Panc1 (cell line): ENCODE data around the gene EPX. TPM values are rescaled to one million over a fixed set of nuclear protein-coding genes. Genes with fewer than 3 reads are reported as not detected.
A peak's percentile ranks its signal among the peaks of the same experiment; 100 is the strongest.

Experiments used
- ATAC-seq: fragments of 200-7000 bp; cut with Tn5 transposase; 2 replicates; pipeline ENCODE4 v1.9.1; 2020; ENCODE audit warnings: mild to moderate bottlenecking, moderate library complexity
- BruUV-seq: library from RNA; stranded (reverse); fragments of 400-500 nt; replicated peaks from 2 replicates; lab custom pipeline; 2021; lab: Mats Ljungman, UMichigan
- CTCF ChIA-PET: fragments of 300-600 bp; sonication (Branson Sonifier 250); formaldehyde crosslinking; loops from one replicate; lab custom pipeline; 2022; ENCODE audit warnings: antibody characterized with exemption; lab: Charles Lee
- POLR2A ChIA-PET: fragments of 300-600 bp; sonication (Branson Sonifier 250); formaldehyde crosslinking; loops from one replicate; lab custom pipeline; 2022; ENCODE audit warnings: antibody characterized with exemption; lab: Charles Lee
- DNase-seq: peaks from one replicate; pipeline ENCODE4 v3.0.0-alpha.2; 2010; ENCODE audit warnings: low read depth, low spot score
- H3K27ac ChIP-seq: 2 replicates; pipeline ENCODE4 v1.5.1; 2011; ENCODE audit warnings: mild to moderate bottlenecking, low read length, inconsistent platforms
- H3K27me3 ChIP-seq: fragments of 200-500 bp; sonication (Bioruptor generic); 2 replicates; pipeline ENCODE4 v1.6.0; 2014; ENCODE audit warnings: low read length, inconsistent platforms; ENCODE audit not compliant: control insufficient read depth, insufficient read depth
- H3K36me3 ChIP-seq: fragments of 200-500 bp; sonication (Bioruptor generic); 2 replicates; pipeline ENCODE4 v1.5.1; 2014; ENCODE audit warnings: inconsistent platforms, mild to moderate bottlenecking, low read length, moderate library complexity; ENCODE audit not compliant: control insufficient read depth, insufficient read depth
- H3K4me1 ChIP-seq: 2 replicates; pipeline ENCODE4 v1.5.1; 2011; ENCODE audit warnings: inconsistent platforms, mild to moderate bottlenecking, low read length, moderate library complexity; ENCODE audit not compliant: control insufficient read depth, insufficient read depth
- H3K4me3 ChIP-seq, 2 experiments: 2 replicates each; pipeline ENCODE4 v1.5.1; 2011 to 2012; ENCODE audit warnings: low read depth in 2 of 2, low read length in 2 of 2, mild to moderate bottlenecking in 2 of 2, inconsistent platforms in 1 of 2, moderate library complexity in 1 of 2
- H3K9me3 ChIP-seq: fragments of 200-500 bp; sonication (Bioruptor generic); 2 replicates; pipeline ENCODE4 v1.5.1; 2014; ENCODE audit warnings: low read depth, mild to moderate bottlenecking, inconsistent platforms, low read length, moderate library complexity; ENCODE audit not compliant: control insufficient read depth, insufficient read depth
- POLR2AphosphoS5 ChIP-seq: IDR thresholded peaks from 2 replicates; pipeline ENCODE4 v1.6.1; 2012; ENCODE audit warnings: mild to moderate bottlenecking, low read depth, low read length, moderate library complexity
- SIN3A ChIP-seq: IDR thresholded peaks from 2 replicates; pipeline ENCODE4 v1.6.1; 2012; ENCODE audit warnings: low read depth, mild to moderate bottlenecking, low read length, moderate library complexity, borderline replicate concordance; ENCODE audit not compliant: insufficient read depth
- TCF7L2 ChIP-seq: IDR thresholded peaks from 2 replicates; pipeline ENCODE4 v1.6.1; 2011; ENCODE audit warnings: mild to moderate bottlenecking, low read depth, low read length, inconsistent platforms
- in situ Hi-C: cut with HindIII; loops from 2 replicates; pipeline ENCODE4 v1.10.0; 2016; ENCODE audit warnings: low sequenced_read_pairs, low pct_unique_long_range_greater_than_20kb
- intact Hi-C: fragments of 100-400 bp; cut with micrococcal nuclease; formaldehyde crosslinking; loops from one replicate; pipeline ENCODE4 v1.10.0; 2022; ENCODE audit not compliant: unreplicated experiment
- total RNA-seq: library from RNA; stranded (reverse); gene quantifications from one replicate; pipeline ENCODE4 v1.2.1, GENCODE V29; 2021; ENCODE audit not compliant: unreplicated experiment
- TF ChIP-seq, protein P1 (sequence below), 2 experiments: IDR thresholded peaks; 2 replicates each; pipeline ENCODE4 v1.6.1; 2011 to 2012; ENCODE audit warnings: low read depth in 2 of 2, control low read depth in 1 of 2, low read length in 1 of 2, mild to moderate bottlenecking in 1 of 2, moderate library complexity in 1 of 2; ENCODE audit not compliant: insufficient read depth in 1 of 2
- TF ChIP-seq, protein P2 (sequence below): fragments of 450-650 bp; IDR thresholded peaks from 2 replicates; pipeline ENCODE4 v1.5.1; 2017; ENCODE audit warnings: mild to moderate bottlenecking

EPX gene
- total RNA-seq, 1 experiment from 2014 or later, result not detected

DNA sequence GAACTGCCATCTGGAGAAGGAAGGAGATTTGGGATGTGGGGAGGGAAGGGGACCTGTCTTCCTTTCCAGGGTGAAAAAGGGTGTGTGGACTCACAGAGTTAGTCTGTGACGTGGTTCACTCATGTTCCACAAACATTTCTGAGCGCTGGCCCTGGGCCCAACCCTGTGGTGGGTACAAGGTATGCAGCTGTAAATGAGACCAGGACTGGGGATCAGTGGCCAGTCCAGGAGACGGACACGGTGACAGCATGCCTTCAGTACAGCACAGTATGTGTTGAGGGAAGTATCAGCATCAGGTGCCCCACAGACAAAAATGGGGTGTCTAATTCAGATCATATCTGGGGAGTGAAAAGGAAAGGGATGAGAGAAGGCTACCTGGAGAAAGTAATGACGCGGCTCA lies 5.5 kb upstream of the EPX start:
- TF ChIP-seq, protein P1, sequence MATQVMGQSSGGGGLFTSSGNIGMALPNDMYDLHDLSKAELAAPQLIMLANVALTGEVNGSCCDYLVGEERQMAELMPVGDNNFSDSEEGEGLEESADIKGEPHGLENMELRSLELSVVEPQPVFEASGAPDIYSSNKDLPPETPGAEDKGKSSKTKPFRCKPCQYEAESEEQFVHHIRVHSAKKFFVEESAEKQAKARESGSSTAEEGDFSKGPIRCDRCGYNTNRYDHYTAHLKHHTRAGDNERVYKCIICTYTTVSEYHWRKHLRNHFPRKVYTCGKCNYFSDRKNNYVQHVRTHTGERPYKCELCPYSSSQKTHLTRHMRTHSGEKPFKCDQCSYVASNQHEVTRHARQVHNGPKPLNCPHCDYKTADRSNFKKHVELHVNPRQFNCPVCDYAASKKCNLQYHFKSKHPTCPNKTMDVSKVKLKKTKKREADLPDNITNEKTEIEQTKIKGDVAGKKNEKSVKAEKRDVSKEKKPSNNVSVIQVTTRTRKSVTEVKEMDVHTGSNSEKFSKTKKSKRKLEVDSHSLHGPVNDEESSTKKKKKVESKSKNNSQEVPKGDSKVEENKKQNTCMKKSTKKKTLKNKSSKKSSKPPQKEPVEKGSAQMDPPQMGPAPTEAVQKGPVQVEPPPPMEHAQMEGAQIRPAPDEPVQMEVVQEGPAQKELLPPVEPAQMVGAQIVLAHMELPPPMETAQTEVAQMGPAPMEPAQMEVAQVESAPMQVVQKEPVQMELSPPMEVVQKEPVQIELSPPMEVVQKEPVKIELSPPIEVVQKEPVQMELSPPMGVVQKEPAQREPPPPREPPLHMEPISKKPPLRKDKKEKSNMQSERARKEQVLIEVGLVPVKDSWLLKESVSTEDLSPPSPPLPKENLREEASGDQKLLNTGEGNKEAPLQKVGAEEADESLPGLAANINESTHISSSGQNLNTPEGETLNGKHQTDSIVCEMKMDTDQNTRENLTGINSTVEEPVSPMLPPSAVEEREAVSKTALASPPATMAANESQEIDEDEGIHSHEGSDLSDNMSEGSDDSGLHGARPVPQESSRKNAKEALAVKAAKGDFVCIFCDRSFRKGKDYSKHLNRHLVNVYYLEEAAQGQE (IDR thresholded peaks at IDR 0.05; ENCODE audit: insufficient read depth in 1 of 2, low read depth in 2 of 2, low read length in 1 of 2), result no peak
- TF ChIP-seq POLR2AphosphoS5, result no peak
- no peak for TF ChIP-seq TCF7L2
- no peak for TF ChIP-seq SIN3A
- TF ChIP-seq, protein P2, sequence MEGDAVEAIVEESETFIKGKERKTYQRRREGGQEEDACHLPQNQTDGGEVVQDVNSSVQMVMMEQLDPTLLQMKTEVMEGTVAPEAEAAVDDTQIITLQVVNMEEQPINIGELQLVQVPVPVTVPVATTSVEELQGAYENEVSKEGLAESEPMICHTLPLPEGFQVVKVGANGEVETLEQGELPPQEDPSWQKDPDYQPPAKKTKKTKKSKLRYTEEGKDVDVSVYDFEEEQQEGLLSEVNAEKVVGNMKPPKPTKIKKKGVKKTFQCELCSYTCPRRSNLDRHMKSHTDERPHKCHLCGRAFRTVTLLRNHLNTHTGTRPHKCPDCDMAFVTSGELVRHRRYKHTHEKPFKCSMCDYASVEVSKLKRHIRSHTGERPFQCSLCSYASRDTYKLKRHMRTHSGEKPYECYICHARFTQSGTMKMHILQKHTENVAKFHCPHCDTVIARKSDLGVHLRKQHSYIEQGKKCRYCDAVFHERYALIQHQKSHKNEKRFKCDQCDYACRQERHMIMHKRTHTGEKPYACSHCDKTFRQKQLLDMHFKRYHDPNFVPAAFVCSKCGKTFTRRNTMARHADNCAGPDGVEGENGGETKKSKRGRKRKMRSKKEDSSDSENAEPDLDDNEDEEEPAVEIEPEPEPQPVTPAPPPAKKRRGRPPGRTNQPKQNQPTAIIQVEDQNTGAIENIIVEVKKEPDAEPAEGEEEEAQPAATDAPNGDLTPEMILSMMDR, result no peak

DNA sequence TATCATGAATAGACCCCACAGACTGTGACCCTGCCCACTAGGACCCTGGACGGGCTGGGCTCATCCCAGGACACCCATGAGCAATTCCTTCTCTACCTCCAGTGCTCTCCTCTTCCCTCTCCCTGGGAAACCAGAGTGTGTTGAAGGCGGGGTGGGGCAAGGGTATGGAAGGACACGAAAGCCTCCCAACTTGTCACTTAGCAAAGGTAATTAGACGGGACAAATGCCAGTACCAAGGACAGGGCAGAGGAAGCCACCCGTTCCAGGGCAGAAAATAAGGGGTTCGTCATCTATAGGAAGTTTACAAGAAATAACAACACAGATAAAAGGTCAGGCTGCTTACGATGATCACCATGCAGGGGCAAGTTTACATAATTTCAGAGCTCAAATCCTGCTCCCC lies 4.9 kb upstream of the EPX start:
- TF ChIP-seq, protein P1 (IDR thresholded peaks at IDR 0.05; ENCODE audit: insufficient read depth in 1 of 2, low read depth in 2 of 2, low read length in 1 of 2), result peak in 1 of 2 experiments; percentile 48; a peak in 1 of 4 replicates
- TF ChIP-seq, protein P2, result no peak
- POLR2A ChIA-PET, result no interaction called here

More for the DNA sequence above, 5.5 kb upstream of the EPX start:
- DNase-seq, result no peak
- Histone ChIP-seq H3K27me3 (no peaks in the 10 kb centered on the region; the same call in 1 of the 2 replicates), H3K36me3 (no peaks in the 10 kb centered on the region), H3K9me3 (no peaks in the 10 kb centered on the region), H3K4me1 (peaks cover 5% of the 10 kb centered on the region; the same call in 1 of the 2 replicates), H3K4me3 (no peak overlapping the region), H3K27ac (no peak overlapping the region)
- in situ Hi-C loops (no loop called here), intact Hi-C loops (no loop called here)
- CTCF ChIA-PET, result no interaction called here
- no TSS peak for BruUV-seq
- POLR2A ChIA-PET, result no interaction called here
- no peak for ATAC-seq

More for the DNA sequence above, 4.9 kb upstream of the EPX start:
- in situ Hi-C loops (no loop called here), intact Hi-C loops (no loop called here)
- Histone ChIP-seq H3K27ac (no peak overlapping the region), H3K27me3 (no peaks in the 10 kb centered on the region; the same call in 1 of the 2 replicates), H3K36me3 (no peaks in the 10 kb centered on the region), H3K9me3 (no peaks in the 10 kb centered on the region), H3K4me1 (peaks cover 5% of the 10 kb centered on the region; the same call in 1 of the 2 replicates), H3K4me3 (no peak overlapping the region)
- DNase-seq, result no peak
- CTCF ChIA-PET, result no interaction called here
- no TSS peak for BruUV-seq
- ATAC-seq, result no peak
